HepG2 (cell line): Measurements from ENCODE around the gene FAM222A. TPM values are rescaled to one million over a fixed set of nuclear protein-coding genes. Genes with fewer than 3 reads are reported as not detected.

ENCODE experiments used
- ARNT2 ChIP-seq: sonication (generic); formaldehyde crosslinking; IDR thresholded peaks from 2 replicates; pipeline ENCODE4 v1.8.0; 2022; ENCODE audit warnings: mild to moderate bottlenecking, low read depth, missing genetic modification reagents, moderate library complexity
- BHLHE40 ChIP-seq: IDR thresholded peaks from 2 replicates; pipeline ENCODE4 v1.6.1; 2011; ENCODE audit warnings: low read length, improper control_type of control experiment
- CBFB ChIP-seq: sonication (generic); formaldehyde crosslinking; IDR thresholded peaks from 2 replicates; pipeline ENCODE4 v1.4.0; 2020; ENCODE audit warnings: missing genetic modification reagents
- MTA1 ChIP-seq: sonication (generic); formaldehyde crosslinking; IDR thresholded peaks from 2 replicates; pipeline ENCODE4 v1.4.0; 2020; ENCODE audit warnings: missing genetic modification reagents, mild to moderate bottlenecking, borderline replicate concordance
- NCOR1 ChIP-seq: fragments of 200-600 bp; sonication (generic); IDR thresholded peaks from 2 replicates; pipeline ENCODE4 v1.7.0; 2017; ENCODE audit warnings: antibody characterized with exemption, low read length, borderline replicate concordance
- NR2F1 ChIP-seq, 2 experiments: fragments of 450-650 bp in 1 of 2; formaldehyde crosslinking in 1 of 2; IDR thresholded peaks; 2 replicates each; pipeline versions ENCODE4 v1.5.0 to v1.6.1; 2016 to 2020; ENCODE audit warnings: mild to moderate bottlenecking in 1 of 2, missing compliant biosample characterization in 1 of 2, missing genetic modification reagents in 1 of 2, moderate library complexity in 1 of 2
- SMC3 ChIP-seq: IDR thresholded peaks from 2 replicates; pipeline ENCODE4 v1.6.1; 2011; ENCODE audit warnings: low read length, improper control_type of control experiment
- TBP ChIP-seq: sonication (generic); formaldehyde crosslinking; IDR thresholded peaks from 2 replicates; pipeline ENCODE4 v1.5.0; 2020; ENCODE audit warnings: missing genetic modification reagents
- ZNF101 ChIP-seq: sonication (generic); formaldehyde crosslinking; IDR thresholded peaks from 2 replicates; pipeline ENCODE4 v1.4.0; 2020; ENCODE audit warnings: mild to moderate bottlenecking, low read depth, missing genetic modification reagents, borderline replicate concordance
- ZNF296 ChIP-seq: sonication (generic); formaldehyde crosslinking; conservative IDR thresholded peaks from 2 replicates; pipeline ENCODE4 v1.5.0; 2020; ENCODE audit warnings: mild to moderate bottlenecking, missing genetic modification reagents
- ZNF337 ChIP-seq: sonication (generic); formaldehyde crosslinking; IDR thresholded peaks from 2 replicates; pipeline ENCODE4 v1.5.1; 2020; ENCODE audit warnings: missing genetic modification reagents, low read depth, mild to moderate bottlenecking, borderline replicate concordance
- ZNF7 ChIP-seq: IDR thresholded peaks from 2 replicates; pipeline ENCODE4 v1.6.1; 2016; ENCODE audit warnings: missing biosample characterization, missing genetic modification reagents
- polyA plus RNA-seq, 8 experiments: library from polyadenylated mRNA; depleted of rRNA in 3 of 8; stranded (reverse) in 7 of 8; unstranded in 1 of 8; fragments of >200 nt; fragmentation: Illumina TruSeq in 4 of 8; extraction: Trizol in 4 of 8; gene quantifications; 2 replicates each; pipeline versions ENCODE4 v1.2.1 to v1.2.3, GENCODE V29; 2011 to 2016; ENCODE audit warnings: low read depth in 4 of 8, missing spikeins in 1 of 8, mixed read lengths in 1 of 8; ENCODE audit not compliant: insufficient read depth in 1 of 8
- total RNA-seq, 5 experiments: library from RNA; depleted of rRNA; stranded (reverse); fragments of >200 nt; fragmentation: Illumina TruSeq; extraction: Trizol; gene quantifications; 2 replicates each; pipeline ENCODE4 v1.2.3, GENCODE V29; 2016; ENCODE audit warnings: low read depth in 1 of 5
- TF ChIP-seq, protein P1 (sequence below): sonication (generic); formaldehyde crosslinking; IDR thresholded peaks from 2 replicates; pipeline ENCODE4 v1.8.0; 2022; ENCODE audit warnings: mild to moderate bottlenecking, missing genetic modification reagents; ENCODE audit not compliant: insufficient replicate concordance
- TF ChIP-seq, protein P2 (sequence below): sonication (generic); formaldehyde crosslinking; IDR thresholded peaks from 2 replicates; pipeline ENCODE4 v1.4.0; 2020; ENCODE audit warnings: missing genetic modification reagents
- TF ChIP-seq, protein P3 (sequence below): sonication (generic); formaldehyde crosslinking; IDR thresholded peaks from one replicate; pipeline ENCODE4 v1.5.1; 2020; ENCODE audit warnings: mild to moderate bottlenecking, missing genetic modification reagents; ENCODE audit errors: not compliant biosample characterization

Gene FAM222A
- total and polyA plus RNA-seq, 2 of the 13 experiments (the other 11 are each of a cell fraction or from before 2014, with no cell fraction given): 2.7 to 9.6 TPM

DNA sequence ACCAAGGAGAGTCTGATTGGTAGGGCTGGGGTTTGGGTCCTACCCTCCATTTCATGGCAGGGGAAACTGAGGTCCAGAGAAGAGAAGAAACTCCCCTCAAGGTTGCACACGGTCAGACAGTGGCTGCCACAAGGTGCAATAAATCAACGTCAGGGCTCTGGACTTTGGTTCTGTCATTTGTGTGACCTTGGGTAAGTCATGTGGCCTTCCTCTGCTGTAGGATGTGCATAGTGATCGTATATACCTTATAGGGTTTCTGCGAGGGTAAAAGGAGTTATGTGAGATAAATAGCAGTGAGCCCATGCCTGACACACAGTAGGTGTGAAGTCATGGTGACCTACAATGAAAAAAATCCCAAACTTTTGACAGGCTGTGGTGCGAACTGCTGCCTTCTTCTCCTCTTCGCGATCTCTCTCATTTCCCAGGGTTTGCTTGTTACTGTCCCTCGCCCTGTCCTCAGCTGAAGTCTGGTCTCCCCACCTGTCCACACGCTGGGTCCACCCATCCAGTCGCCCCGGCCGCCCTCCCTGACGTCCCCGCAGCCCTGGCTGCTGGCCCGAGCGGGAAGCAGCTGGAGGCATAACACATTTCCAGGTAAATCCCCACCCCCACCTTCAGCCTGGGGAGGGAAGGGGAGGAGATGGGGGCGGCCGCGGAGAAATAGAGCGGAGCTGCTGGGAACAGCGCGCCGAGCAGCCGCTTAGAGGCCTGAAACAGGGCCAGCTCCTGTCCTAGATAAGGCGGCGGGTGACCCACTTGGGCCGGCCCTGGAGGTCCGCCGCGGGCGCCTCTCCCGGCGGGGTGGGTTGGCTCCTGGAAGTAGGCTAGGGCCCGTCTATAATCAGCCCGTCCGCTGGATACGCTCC, 1.8 kb upstream of the FAM222A start (continued):
- TF ChIP-seq CBFB (CRISPR knock-in tag) (no peak), SMC3 (no peak), ARNT2 (no peak), ZNF296 (CRISPR knock-in tag) (no peak), MTA1 (CRISPR knock-in tag) (no peak), NR2F1 (CRISPR knock-in tag; IDR thresholded peaks at IDR 0.05) (no peak), ZNF337 (no peak), ZNF101 (no peak), ZNF7 (CRISPR knock-in tag) (no peak), BHLHE40 (no peak), NCOR1 (0 out of 2 replicates have a peak, but pooled peaks have one; percentile 33), TBP (CRISPR knock-in tag) (no peak)
- TF ChIP-seq, protein P1, sequence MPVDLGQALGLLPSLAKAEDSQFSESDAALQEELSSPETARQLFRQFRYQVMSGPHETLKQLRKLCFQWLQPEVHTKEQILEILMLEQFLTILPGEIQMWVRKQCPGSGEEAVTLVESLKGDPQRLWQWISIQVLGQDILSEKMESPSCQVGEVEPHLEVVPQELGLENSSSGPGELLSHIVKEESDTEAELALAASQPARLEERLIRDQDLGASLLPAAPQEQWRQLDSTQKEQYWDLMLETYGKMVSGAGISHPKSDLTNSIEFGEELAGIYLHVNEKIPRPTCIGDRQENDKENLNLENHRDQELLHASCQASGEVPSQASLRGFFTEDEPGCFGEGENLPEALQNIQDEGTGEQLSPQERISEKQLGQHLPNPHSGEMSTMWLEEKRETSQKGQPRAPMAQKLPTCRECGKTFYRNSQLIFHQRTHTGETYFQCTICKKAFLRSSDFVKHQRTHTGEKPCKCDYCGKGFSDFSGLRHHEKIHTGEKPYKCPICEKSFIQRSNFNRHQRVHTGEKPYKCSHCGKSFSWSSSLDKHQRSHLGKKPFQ (CRISPR knock-in tag): no peak
- TF ChIP-seq, protein P2, sequence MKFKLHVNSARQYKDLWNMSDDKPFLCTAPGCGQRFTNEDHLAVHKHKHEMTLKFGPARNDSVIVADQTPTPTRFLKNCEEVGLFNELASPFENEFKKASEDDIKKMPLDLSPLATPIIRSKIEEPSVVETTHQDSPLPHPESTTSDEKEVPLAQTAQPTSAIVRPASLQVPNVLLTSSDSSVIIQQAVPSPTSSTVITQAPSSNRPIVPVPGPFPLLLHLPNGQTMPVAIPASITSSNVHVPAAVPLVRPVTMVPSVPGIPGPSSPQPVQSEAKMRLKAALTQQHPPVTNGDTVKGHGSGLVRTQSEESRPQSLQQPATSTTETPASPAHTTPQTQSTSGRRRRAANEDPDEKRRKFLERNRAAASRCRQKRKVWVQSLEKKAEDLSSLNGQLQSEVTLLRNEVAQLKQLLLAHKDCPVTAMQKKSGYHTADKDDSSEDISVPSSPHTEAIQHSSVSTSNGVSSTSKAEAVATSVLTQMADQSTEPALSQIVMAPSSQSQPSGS (CRISPR knock-in tag): no peak
- TF ChIP-seq, protein P3, sequence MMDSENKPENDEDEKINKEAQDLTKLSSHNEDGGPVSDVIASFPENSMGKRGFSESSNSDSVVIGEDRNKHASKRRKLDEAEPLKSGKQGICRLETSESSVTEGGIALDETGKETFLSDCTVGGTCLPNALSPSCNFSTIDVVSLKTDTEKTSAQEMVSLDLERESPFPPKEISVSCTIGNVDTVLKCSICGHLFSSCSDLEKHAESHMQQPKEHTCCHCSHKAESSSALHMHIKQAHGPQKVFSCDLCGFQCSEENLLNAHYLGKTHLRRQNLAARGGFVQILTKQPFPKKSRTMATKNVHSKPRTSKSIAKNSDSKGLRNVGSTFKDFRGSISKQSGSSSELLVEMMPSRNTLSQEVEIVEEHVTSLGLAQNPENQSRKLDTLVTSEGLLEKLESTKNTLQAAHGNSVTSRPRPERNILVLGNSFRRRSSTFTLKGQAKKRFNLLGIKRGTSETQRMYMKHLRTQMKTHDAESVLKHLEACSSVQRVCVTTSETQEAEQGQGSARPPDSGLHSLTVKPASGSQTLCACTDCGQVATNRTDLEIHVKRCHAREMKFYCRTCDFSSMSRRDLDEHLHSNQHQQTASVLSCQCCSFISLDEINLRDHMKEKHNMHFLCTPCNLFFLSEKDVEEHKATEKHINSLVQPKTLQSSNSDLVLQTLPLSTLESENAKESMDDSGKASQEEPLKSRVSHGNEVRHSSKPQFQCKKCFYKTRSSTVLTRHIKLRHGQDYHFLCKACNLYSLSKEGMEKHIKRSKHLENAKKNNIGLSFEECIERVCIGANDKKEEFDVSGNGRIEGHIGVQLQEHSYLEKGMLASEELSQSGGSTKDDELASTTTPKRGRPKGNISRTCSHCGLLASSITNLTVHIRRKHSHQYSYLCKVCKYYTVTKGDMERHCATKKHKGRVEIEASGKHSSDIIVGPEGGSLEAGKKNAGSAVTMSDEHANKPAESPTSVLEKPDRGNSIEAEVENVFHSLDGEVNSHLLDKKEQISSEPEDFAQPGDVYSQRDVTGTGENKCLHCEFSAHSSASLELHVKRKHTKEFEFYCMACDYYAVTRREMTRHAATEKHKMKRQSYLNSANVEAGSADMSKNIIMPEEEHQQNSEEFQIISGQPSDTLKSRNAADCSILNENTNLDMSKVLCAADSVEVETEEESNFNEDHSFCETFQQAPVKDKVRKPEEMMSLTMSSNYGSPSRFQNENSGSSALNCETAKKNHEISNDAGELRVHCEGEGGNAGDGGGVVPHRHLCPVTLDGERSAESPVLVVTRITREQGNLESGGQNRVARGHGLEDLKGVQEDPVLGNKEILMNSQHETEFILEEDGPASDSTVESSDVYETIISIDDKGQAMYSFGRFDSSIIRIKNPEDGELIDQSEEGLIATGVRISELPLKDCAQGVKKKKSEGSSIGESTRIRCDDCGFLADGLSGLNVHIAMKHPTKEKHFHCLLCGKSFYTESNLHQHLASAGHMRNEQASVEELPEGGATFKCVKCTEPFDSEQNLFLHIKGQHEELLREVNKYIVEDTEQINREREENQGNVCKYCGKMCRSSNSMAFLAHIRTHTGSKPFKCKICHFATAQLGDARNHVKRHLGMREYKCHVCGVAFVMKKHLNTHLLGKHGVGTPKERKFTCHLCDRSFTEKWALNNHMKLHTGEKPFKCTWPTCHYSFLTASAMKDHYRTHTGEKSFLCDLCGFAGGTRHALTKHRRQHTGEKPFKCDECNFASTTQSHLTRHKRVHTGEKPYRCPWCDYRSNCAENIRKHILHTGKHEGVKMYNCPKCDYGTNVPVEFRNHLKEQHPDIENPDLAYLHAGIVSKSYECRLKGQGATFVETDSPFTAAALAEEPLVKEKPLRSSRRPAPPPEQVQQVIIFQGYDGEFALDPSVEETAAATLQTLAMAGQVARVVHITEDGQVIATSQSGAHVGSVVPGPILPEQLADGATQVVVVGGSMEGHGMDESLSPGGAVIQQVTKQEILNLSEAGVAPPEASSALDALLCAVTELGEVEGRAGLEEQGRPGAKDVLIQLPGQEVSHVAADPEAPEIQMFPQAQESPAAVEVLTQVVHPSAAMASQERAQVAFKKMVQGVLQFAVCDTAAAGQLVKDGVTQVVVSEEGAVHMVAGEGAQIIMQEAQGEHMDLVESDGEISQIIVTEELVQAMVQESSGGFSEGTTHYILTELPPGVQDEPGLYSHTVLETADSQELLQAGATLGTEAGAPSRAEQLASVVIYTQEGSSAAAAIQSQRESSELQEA (CRISPR knock-in tag): no peak
